Mesendoderm (in vitro differentiated cells): Measurements from ENCODE around the gene MTFR2.
"Not testable (repeated sequence)": the region's sequence is repeated elsewhere in the genome, so short reads cannot be mapped to it uniquely, and the experiment has no call there.

Experiments used
- DNase-seq: peaks from one replicate; pipeline ENCODE4 v3.0.0; 2013
- H2AK5ac ChIP-seq: 2 replicates; pipeline ENCODE4 v1.6.1; 2013; ENCODE audit warnings: low read length, inconsistent platforms
- H2BK120ac ChIP-seq: 2 replicates; pipeline ENCODE4 v1.6.1; 2013; ENCODE audit warnings: low read depth, mild to moderate bottlenecking, low read length, moderate library complexity, mixed read lengths
- H2BK15ac ChIP-seq: replicated peaks from 2 replicates; pipeline ENCODE4 v1.6.1; 2013; ENCODE audit warnings: low read depth, mild to moderate bottlenecking, moderate library complexity
- H2BK5ac ChIP-seq: 2 replicates; pipeline ENCODE4 v1.6.1; 2013; ENCODE audit warnings: low read length, inconsistent platforms
- H3K18ac ChIP-seq: 2 replicates; pipeline ENCODE4 v1.6.1; 2013; ENCODE audit warnings: mild to moderate bottlenecking, low read length, mixed read lengths
- H3K23ac ChIP-seq: one replicate; pipeline ENCODE4 v1.6.1; 2013; ENCODE audit warnings: low read length
- H3K27ac ChIP-seq: 2 replicates; pipeline ENCODE4 v1.5.1; 2013; ENCODE audit warnings: low read depth, mild to moderate bottlenecking, inconsistent platforms, low read length, moderate library complexity
- H3K27me3 ChIP-seq: 2 replicates; pipeline ENCODE4 v1.6.1; 2013; ENCODE audit warnings: low read length, control low read depth, mild to moderate bottlenecking, inconsistent platforms; ENCODE audit not compliant: insufficient read depth, poor library complexity
- H3K36me3 ChIP-seq: 2 replicates; pipeline ENCODE4 v1.6.1; 2013; ENCODE audit warnings: low read length, inconsistent platforms; ENCODE audit not compliant: control insufficient read depth, insufficient read depth
- H3K4ac ChIP-seq: one replicate; pipeline ENCODE4 v1.6.1; 2013; ENCODE audit warnings: low read depth, mild to moderate bottlenecking, low read length, moderate library complexity
- H3K4me1 ChIP-seq: 2 replicates; pipeline ENCODE4 v1.6.1; 2013; ENCODE audit warnings: low read depth, low read length, inconsistent platforms; ENCODE audit not compliant: control insufficient read depth
- H3K4me2 ChIP-seq: 2 replicates; pipeline ENCODE4 v1.6.1; 2013; ENCODE audit warnings: low read length
- H3K4me3 ChIP-seq: 2 replicates; pipeline ENCODE4 v1.5.1; 2013; ENCODE audit warnings: mild to moderate bottlenecking, low read length
- H3K56ac ChIP-seq: one replicate; pipeline ENCODE4 v1.6.1; 2013; ENCODE audit warnings: low read length
- H3K79me1 ChIP-seq: 2 replicates; pipeline ENCODE4 v1.6.1; 2013; ENCODE audit warnings: low read length, inconsistent platforms
- H3K79me2 ChIP-seq: 2 replicates; pipeline ENCODE4 v1.6.1; 2013; ENCODE audit warnings: mild to moderate bottlenecking, low read length; ENCODE audit not compliant: control insufficient read depth, insufficient read depth
- H3K9ac ChIP-seq: 2 replicates; pipeline ENCODE4 v1.6.1; 2013; ENCODE audit warnings: low read length, inconsistent platforms
- H4K5ac ChIP-seq: one replicate; pipeline ENCODE4 v1.6.1; 2013; ENCODE audit warnings: low read length
- H4K8ac ChIP-seq: one replicate; pipeline ENCODE4 v1.6.1; 2013; ENCODE audit warnings: low read depth, mild to moderate bottlenecking, control low read depth, low read length, moderate library complexity
- WGBS: extraction: QIAGEN DNeasy Blood & Tissue Kit; methylation state at CpG from one replicate; pipeline ENCODE4 v1.1.7; 2013; ENCODE audit warnings: low lambda C conversion rate, missing lambda C conversion rate; ENCODE audit not compliant: insufficient coverage; ENCODE audit errors: extremely low coverage; 5-methylcytosine and 5-hydroxymethylcytosine counted together

The MTFR2 gene

GRCh38 chr6:136224974-136225373, 25.1 kb downstream of the MTFR2 start:
- not testable (repeated sequence) for DNase-seq, H3K27ac ChIP-seq, H4K5ac ChIP-seq, H3K23ac ChIP-seq, H3K79me2 ChIP-seq, H3K27me3 ChIP-seq, H4K8ac ChIP-seq, H3K4ac ChIP-seq, H3K4me1 ChIP-seq, H3K79me1 ChIP-seq, H3K9ac ChIP-seq, H3K18ac ChIP-seq, H3K4me2 ChIP-seq, H3K56ac ChIP-seq, H2BK5ac ChIP-seq, H2BK120ac ChIP-seq, H2AK5ac ChIP-seq, H2BK15ac ChIP-seq, H3K4me3 ChIP-seq, H3K36me3 ChIP-seq
- no CpG with 5 or more reads among the region's 4 CpGs for WGBS

GRCh38 chr6:136216503-136217401, 33.4 kb downstream of the MTFR2 start:
- no peak overlapping the region for H3K4me2 ChIP-seq
- no peak overlapping the region for H4K5ac ChIP-seq
- H3K79me1 ChIP-seq: no peaks in the 10 kb centered on the region
- no peak overlapping the region for H3K27ac ChIP-seq
- H2AK5ac ChIP-seq: no peak overlapping the region
- no peak overlapping the region for H3K56ac ChIP-seq
- no peak overlapping the region for H2BK120ac ChIP-seq
- H3K9ac ChIP-seq: no peak overlapping the region
- H3K4me1 ChIP-seq: no peaks in the 10 kb centered on the region
- H3K4ac ChIP-seq: no peak overlapping the region
- H3K23ac ChIP-seq: no peak overlapping the region
- H3K27me3 ChIP-seq: no peaks in the 10 kb centered on the region
- no peak overlapping the region for H4K8ac ChIP-seq
- no peaks in the 10 kb centered on the region for H3K79me2 ChIP-seq
- H2BK15ac ChIP-seq: no peak overlapping the region
- no peak for DNase-seq
- no peaks in the 10 kb centered on the region for H3K36me3 ChIP-seq
- WGBS: no CpG with 5 or more reads among the region's 10 CpGs
- no peak overlapping the region for H2BK5ac ChIP-seq
- no peak overlapping the region for H3K18ac ChIP-seq
- H3K4me3 ChIP-seq: no peak overlapping the region

- Histone ChIP-seq H3K27me3 (no peaks in the 10 kb centered on the region), H3K23ac (no peak overlapping the region), H3K4ac (no peak overlapping the region), H3K36me3 (no peaks in the 10 kb centered on the region), H2AK5ac (no peak overlapping the region), H3K79me1 (no peaks in the 10 kb centered on the region), H3K56ac (no peak overlapping the region), H2BK5ac (no peak overlapping the region), H3K4me3 (no peak overlapping the region), H3K18ac (no peak overlapping the region), H4K8ac (no peak overlapping the region), H3K9ac (no peak overlapping the region), H3K4me2 (no peak overlapping the region), H3K79me2 (no peaks in the 10 kb centered on the region), H3K27ac (no peak overlapping the region), H2BK15ac (no peak overlapping the region), H3K4me1 (no peaks in the 10 kb centered on the region), H4K5ac (no peak overlapping the region), H2BK120ac (no peak overlapping the region)
- no peak for DNase-seq
Measured at GRCh38 chr6:136213853-136214252, 36.3 kb downstream of the MTFR2 start.

- no peak for DNase-seq
- Histone ChIP-seq H3K18ac (no peak overlapping the region), H3K27ac (no peak overlapping the region), H3K27me3 (no peaks in the 10 kb centered on the region), H4K5ac (no peak overlapping the region), H3K23ac (no peak overlapping the region), H2AK5ac (no peak overlapping the region), H2BK120ac (no peak overlapping the region), H2BK15ac (no peak overlapping the region), H2BK5ac (no peak overlapping the region), H3K79me2 (no peaks in the 10 kb centered on the region), H3K56ac (no peak overlapping the region), H3K9ac (no peak overlapping the region), H3K36me3 (no peaks in the 10 kb centered on the region), H3K79me1 (no peaks in the 10 kb centered on the region), H3K4me1 (no peaks in the 10 kb centered on the region), H3K4ac (no peak overlapping the region), H3K4me2 (no peak overlapping the region), H4K8ac (no peak overlapping the region), H3K4me3 (no peak overlapping the region)
- WGBS: no CpG with 5 or more reads among the region's 5 CpGs
Measured at GRCh38 chr6:136213012-136213539, 37.0 kb downstream of the MTFR2 start.

GRCh38 chr6:136212608-136213007, 37.5 kb downstream of the MTFR2 start:
- H2BK5ac ChIP-seq: no peak overlapping the region
- no peak overlapping the region for H3K4me3 ChIP-seq
- WGBS: no CpG with 5 or more reads among the region's 2 CpGs
- DNase-seq: no peak
- H3K27me3 ChIP-seq: no peaks in the 10 kb centered on the region
- no peaks in the 10 kb centered on the region for H3K4me1 ChIP-seq
- H3K9ac ChIP-seq: no peak overlapping the region
- no peak overlapping the region for H3K4ac ChIP-seq
- no peak overlapping the region for H2BK15ac ChIP-seq
- H3K4me2 ChIP-seq: no peak overlapping the region
- no peak overlapping the region for H4K8ac ChIP-seq
- H3K56ac ChIP-seq: no peak overlapping the region
- H3K27ac ChIP-seq: no peak overlapping the region
- H3K79me2 ChIP-seq: no peaks in the 10 kb centered on the region
- H2BK120ac ChIP-seq: no peak overlapping the region
- no peak overlapping the region for H3K23ac ChIP-seq
- H3K36me3 ChIP-seq: no peaks in the 10 kb centered on the region
- no peak overlapping the region for H3K18ac ChIP-seq
- no peak overlapping the region for H4K5ac ChIP-seq
- H2AK5ac ChIP-seq: no peak overlapping the region
- H3K79me1 ChIP-seq: no peaks in the 10 kb centered on the region
